ENCODE data around the gene DUS1L. TPM values are rescaled to one million over a fixed set of nuclear protein-coding genes. Genes with fewer than 3 reads are reported as not detected.

The DUS1L gene
- total and polyA plus RNA-seq, 2 experiments from 2014 or later = 66.0 to 122 TPM

DNA sequence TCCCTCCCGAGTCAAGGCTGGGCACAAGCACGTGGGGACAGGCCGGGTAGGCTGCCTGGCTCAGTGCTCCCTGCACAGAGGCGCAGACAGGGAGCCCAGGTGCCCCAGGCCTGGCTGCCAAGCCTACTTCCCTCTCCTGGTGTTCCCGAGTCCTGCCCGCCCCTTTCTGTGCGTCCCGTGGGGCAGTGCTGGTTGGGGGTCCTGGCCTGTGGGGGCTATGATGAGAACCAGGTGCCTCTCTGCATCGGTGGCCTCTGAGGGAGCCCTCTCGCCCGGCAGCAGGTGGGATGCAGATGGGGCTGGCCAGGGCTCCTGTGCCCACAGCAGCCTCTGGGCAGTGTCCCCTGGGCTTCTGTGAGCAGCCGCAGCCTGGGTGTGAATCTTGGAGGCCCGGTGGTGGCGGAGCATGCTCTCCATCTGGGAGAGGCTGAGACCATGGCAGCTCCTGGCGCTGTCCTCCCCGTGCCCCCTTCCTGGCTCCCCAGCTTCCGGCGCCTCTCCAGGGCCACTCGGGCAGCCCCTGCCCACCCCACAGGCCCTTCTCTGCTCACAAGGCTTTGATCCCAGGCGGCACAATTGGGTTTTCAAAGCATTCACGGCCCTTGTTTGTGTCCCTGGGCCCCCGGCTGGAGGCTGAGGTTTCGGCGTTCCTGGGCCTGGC lies 50.2 kb downstream of the DUS1L start:
- Mint-ChIP-seq H3K36me3 (ENCODE audit: low read depth) (peaks cover 6% of the 10 kb centered on the region; the same call in 1 of the 3 replicates), H3K9me3 (no peaks in the 10 kb centered on the region), H3K27ac (no peak overlapping the region), H3K4me3 (no peak overlapping the region), H3K27me3 (ENCODE audit: insufficient read depth, low read depth, poor library complexity) (peaks cover 10% of the 10 kb centered on the region), H3K4me1 (no peaks in the 10 kb centered on the region)
- no peak for DNase-seq (ENCODE audit: low spot score)
- H3K36me3 ChIP-seq (ENCODE audit: insufficient read depth) = no peaks in the 10 kb centered on the region
- no peak overlapping the region for H3K4me3 ChIP-seq
- ATAC-seq = no peak
- no peak overlapping the region for H2AFZ ChIP-seq
- no peaks in the 10 kb centered on the region for H3K27me3 ChIP-seq (ENCODE audit: insufficient read depth)
- no peaks in the 10 kb centered on the region; the same call in 1 of the 2 replicates for H3K4me1 ChIP-seq (ENCODE audit: insufficient read depth)
- no peak overlapping the region for H3K4me2 ChIP-seq
- H3F3A ChIP-seq (replicated peaks; ENCODE audit: low read depth) = 0 out of 2 replicates have a peak, but pooled peaks cover 7% of the 10 kb centered on the region
- TF ChIP-seq POLR2AphosphoS5 (IDR thresholded peaks at IDR 0.05; ENCODE audit: low read depth) (no peak), NANOG (IDR thresholded peaks at IDR 0.05; ENCODE audit: borderline replicate concordance) (no peak), EZH2phosphoT487 (IDR thresholded peaks at IDR 0.05; ENCODE audit: unreplicated experiment) (no peak), CREB1 (CRISPR knock-in tag; IDR thresholded peaks at IDR 0.05; ENCODE audit: low read depth) (no peak), ZNF331 (CRISPR knock-in tag; IDR thresholded peaks at IDR 0.05; ENCODE audit: low read depth) (no peak), ZNF114 (CRISPR knock-in tag; IDR thresholded peaks at IDR 0.05) (no peak), EZH2 (IDR thresholded peaks at IDR 0.05; ENCODE audit: low read depth, unreplicated experiment) (no peak), STAT1 (IDR thresholded peaks at IDR 0.05; ENCODE audit: unreplicated experiment) (no peak), JUNB (IDR thresholded peaks at IDR 0.05; ENCODE audit: unreplicated experiment) (no peak)
- TF ChIP-seq, protein P1, sequence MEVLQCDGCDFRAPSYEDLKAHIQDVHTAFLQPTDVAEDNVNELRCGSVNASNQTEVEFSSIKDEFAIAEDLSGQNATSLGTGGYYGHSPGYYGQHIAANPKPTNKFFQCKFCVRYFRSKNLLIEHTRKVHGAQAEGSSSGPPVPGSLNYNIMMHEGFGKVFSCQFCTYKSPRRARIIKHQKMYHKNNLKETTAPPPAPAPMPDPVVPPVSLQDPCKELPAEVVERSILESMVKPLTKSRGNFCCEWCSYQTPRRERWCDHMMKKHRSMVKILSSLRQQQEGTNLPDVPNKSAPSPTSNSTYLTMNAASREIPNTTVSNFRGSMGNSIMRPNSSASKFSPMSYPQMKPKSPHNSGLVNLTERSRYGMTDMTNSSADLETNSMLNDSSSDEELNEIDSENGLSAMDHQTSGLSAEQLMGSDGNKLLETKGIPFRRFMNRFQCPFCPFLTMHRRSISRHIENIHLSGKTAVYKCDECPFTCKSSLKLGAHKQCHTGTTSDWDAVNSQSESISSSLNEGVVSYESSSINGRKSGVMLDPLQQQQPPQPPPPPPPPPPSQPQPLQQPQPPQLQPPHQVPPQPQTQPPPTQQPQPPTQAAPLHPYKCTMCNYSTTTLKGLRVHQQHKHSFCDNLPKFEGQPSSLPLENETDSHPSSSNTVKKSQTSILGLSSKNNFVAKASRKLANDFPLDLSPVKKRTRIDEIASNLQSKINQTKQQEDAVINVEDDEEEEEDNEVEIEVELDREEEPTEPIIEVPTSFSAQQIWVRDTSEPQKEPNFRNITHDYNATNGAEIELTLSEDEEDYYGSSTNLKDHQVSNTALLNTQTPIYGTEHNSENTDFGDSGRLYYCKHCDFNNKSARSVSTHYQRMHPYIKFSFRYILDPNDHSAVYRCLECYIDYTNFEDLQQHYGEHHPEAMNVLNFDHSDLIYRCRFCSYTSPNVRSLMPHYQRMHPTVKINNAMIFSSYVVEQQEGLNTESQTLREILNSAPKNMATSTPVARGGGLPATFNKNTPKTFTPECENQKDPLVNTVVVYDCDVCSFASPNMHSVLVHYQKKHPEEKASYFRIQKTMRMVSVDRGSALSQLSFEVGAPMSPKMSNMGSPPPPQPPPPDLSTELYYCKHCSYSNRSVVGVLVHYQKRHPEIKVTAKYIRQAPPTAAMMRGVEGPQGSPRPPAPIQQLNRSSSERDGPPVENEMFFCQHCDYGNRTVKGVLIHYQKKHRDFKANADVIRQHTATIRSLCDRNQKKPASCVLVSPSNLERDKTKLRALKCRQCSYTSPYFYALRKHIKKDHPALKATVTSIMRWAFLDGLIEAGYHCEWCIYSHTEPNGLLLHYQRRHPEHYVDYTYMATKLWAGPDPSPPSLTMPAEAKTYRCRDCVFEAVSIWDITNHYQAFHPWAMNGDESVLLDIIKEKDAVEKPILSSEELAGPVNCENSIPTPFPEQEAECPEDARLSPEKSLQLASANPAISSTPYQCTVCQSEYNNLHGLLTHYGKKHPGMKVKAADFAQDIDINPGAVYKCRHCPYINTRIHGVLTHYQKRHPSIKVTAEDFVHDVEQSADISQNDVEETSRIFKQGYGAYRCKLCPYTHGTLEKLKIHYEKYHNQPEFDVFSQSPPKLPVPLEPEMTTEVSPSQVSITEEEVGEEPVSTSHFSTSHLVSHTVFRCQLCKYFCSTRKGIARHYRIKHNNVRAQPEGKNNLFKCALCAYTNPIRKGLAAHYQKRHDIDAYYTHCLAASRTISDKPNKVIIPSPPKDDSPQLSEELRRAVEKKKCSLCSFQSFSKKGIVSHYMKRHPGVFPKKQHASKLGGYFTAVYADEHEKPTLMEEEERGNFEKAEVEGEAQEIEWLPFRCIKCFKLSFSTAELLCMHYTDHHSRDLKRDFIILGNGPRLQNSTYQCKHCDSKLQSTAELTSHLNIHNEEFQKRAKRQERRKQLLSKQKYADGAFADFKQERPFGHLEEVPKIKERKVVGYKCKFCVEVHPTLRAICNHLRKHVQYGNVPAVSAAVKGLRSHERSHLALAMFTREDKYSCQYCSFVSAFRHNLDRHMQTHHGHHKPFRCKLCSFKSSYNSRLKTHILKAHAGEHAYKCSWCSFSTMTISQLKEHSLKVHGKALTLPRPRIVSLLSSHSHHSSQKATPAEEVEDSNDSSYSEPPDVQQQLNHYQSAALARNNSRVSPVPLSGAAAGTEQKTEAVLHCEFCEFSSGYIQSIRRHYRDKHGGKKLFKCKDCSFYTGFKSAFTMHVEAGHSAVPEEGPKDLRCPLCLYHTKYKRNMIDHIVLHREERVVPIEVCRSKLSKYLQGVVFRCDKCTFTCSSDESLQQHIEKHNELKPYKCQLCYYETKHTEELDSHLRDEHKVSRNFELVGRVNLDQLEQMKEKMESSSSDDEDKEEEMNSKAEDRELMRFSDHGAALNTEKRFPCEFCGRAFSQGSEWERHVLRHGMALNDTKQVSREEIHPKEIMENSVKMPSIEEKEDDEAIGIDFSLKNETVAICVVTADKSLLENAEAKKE (CRISPR knock-in tag; IDR thresholded peaks at IDR 0.05) = no peak
- TF ChIP-seq, protein P2, sequence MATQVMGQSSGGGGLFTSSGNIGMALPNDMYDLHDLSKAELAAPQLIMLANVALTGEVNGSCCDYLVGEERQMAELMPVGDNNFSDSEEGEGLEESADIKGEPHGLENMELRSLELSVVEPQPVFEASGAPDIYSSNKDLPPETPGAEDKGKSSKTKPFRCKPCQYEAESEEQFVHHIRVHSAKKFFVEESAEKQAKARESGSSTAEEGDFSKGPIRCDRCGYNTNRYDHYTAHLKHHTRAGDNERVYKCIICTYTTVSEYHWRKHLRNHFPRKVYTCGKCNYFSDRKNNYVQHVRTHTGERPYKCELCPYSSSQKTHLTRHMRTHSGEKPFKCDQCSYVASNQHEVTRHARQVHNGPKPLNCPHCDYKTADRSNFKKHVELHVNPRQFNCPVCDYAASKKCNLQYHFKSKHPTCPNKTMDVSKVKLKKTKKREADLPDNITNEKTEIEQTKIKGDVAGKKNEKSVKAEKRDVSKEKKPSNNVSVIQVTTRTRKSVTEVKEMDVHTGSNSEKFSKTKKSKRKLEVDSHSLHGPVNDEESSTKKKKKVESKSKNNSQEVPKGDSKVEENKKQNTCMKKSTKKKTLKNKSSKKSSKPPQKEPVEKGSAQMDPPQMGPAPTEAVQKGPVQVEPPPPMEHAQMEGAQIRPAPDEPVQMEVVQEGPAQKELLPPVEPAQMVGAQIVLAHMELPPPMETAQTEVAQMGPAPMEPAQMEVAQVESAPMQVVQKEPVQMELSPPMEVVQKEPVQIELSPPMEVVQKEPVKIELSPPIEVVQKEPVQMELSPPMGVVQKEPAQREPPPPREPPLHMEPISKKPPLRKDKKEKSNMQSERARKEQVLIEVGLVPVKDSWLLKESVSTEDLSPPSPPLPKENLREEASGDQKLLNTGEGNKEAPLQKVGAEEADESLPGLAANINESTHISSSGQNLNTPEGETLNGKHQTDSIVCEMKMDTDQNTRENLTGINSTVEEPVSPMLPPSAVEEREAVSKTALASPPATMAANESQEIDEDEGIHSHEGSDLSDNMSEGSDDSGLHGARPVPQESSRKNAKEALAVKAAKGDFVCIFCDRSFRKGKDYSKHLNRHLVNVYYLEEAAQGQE (IDR thresholded peaks at IDR 0.05; ENCODE audit: unreplicated experiment) = no peak
- TF ChIP-seq, protein P3, sequence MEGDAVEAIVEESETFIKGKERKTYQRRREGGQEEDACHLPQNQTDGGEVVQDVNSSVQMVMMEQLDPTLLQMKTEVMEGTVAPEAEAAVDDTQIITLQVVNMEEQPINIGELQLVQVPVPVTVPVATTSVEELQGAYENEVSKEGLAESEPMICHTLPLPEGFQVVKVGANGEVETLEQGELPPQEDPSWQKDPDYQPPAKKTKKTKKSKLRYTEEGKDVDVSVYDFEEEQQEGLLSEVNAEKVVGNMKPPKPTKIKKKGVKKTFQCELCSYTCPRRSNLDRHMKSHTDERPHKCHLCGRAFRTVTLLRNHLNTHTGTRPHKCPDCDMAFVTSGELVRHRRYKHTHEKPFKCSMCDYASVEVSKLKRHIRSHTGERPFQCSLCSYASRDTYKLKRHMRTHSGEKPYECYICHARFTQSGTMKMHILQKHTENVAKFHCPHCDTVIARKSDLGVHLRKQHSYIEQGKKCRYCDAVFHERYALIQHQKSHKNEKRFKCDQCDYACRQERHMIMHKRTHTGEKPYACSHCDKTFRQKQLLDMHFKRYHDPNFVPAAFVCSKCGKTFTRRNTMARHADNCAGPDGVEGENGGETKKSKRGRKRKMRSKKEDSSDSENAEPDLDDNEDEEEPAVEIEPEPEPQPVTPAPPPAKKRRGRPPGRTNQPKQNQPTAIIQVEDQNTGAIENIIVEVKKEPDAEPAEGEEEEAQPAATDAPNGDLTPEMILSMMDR (conservative IDR thresholded peaks at IDR 0.05; ENCODE audit: low read depth in 2 of 2) = no peak
- TF ChIP-seq, protein P4, sequence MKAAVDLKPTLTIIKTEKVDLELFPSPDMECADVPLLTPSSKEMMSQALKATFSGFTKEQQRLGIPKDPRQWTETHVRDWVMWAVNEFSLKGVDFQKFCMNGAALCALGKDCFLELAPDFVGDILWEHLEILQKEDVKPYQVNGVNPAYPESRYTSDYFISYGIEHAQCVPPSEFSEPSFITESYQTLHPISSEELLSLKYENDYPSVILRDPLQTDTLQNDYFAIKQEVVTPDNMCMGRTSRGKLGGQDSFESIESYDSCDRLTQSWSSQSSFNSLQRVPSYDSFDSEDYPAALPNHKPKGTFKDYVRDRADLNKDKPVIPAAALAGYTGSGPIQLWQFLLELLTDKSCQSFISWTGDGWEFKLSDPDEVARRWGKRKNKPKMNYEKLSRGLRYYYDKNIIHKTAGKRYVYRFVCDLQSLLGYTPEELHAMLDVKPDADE (IDR thresholded peaks at IDR 0.05) = no peak
- H3K27ac ChIP-seq (ENCODE audit: low read depth) = no peak overlapping the region
- H4K20me1 ChIP-seq (replicated peaks; ENCODE audit: insufficient read depth) = no peaks in the 10 kb centered on the region; the same call in 1 of the 2 replicates
- H3K9me2 ChIP-seq (ENCODE audit: insufficient read depth) = no peaks in the 10 kb centered on the region
- H3K79me2 ChIP-seq (replicated peaks; ENCODE audit: insufficient read depth) = no peaks in the 10 kb centered on the region

Data from GM23338 (cell line).